HG03439 (cell line): ENCODE measurements around the gene TRIM26.

ENCODE experiments used
- ATAC-seq: cut with Tn5 transposase; IDR thresholded peaks from one replicate; pipeline ENCODE4 v1.9.1; 2021; ENCODE audit warnings: mild to moderate bottlenecking, moderate library complexity; ENCODE audit not compliant: unreplicated experiment

Gene TRIM26

DNA sequence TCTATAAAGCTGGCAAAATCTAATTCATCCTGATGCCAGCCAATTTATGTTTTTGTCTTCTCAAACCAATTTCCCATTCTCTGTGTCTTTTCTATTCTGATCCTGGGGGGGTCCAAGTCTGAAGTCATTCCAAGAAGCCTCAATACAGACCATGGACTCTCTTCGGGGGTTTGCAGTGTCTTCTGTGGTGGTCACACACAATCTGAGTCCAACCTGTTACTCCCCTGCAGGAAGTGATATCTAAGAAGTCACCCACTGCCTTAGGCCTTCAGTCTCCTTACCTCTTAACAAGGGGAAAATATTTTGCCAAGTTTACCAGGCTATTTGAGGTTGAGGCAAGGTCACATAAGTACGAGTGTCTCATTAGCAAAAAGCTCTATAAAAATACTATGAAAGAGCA is 1.9 kb downstream of the TRIM26 start:
- no peak for ATAC-seq

- no peak for ATAC-seq
Observed at GRCh38 chr6:30207619-30208295, 5.4 kb downstream of the TRIM26 start.

DNA sequence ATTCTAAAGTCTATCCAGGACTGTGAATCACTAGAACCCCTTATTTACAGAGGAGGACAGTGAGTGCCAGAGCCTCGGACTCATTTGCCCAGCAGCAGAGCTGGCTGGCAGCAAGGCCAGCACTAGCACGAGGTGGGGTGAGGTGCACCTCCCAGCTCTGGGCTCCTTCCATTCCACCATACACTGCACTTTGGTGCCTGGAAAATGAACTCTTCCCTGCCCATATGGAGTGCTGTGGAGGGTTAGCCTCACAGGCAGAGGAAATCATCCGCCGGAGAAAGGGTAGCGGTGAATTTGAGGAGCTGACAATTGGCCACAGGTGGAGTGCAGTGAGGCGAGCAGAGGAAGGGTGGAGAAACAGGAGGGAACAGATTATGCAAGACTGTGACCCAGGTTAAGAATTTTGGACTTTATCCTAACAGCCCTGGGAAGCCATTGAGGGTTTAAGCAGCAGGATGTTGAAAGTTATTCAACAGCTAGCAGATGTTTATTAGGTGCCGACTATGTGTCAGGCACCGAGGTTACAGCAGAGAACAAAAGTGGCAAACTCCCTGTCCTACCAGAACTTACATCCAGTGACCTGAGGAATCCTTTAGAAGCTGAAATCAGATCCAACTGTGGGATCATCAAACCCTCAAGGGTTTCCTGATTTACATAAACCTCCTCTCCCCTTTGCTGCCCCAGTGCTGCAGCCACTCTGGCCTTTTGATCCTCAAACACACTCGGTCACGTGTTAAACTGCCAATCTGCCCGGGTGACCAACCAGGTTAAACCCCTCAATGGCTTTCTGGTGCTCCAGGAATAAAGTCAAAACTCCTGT is 6.2 kb downstream of the TRIM26 start:
- no peak for ATAC-seq

DNA sequence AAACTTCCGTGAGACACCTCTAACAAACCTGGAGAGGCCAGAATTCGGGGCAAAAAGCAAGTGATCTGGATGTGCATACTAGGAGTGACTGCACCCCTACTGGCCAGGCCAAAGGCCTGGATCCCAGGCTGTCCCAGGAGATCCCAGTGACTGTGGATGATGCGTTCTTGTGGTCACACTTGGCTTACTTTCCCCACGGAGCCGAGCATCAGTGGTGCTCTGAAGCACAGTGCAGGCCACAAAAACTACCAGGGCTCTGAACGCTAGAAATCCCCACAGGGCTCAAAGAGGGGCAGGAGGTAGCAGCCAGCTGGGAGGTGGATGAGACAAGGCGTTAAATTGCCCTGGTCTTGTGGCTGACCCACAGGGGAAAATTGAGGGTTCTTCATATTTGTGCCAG is 7.1 kb downstream of the TRIM26 start:
- no peak for ATAC-seq

DNA sequence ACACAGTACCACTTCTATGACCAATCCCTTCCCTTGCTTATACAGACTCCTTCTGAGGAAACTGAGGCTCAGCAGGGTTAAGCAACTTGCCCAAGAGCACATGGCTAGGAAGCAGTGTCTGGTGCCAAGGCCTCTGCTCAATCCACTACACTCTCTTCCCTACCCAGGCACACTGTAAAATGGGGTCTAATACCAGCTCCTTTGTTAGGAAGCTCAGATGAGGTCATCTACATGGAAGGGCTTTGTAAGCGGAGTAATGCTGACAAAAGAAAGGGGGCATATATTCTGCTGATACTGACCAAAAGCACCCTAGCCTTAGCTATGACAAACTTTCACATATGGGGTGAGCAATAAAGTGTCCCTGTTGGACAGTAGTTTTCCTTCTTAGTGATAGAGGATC is 9.1 kb downstream of the TRIM26 start:
- no peak for ATAC-seq

GRCh38 chr6:30202366-30202765 is 10.8 kb downstream of the TRIM26 start:
- no peak for ATAC-seq

GRCh38 chr6:30200551-30201281 is 12.5 kb downstream of the TRIM26 start:
- peak; percentile 50 for ATAC-seq

DNA sequence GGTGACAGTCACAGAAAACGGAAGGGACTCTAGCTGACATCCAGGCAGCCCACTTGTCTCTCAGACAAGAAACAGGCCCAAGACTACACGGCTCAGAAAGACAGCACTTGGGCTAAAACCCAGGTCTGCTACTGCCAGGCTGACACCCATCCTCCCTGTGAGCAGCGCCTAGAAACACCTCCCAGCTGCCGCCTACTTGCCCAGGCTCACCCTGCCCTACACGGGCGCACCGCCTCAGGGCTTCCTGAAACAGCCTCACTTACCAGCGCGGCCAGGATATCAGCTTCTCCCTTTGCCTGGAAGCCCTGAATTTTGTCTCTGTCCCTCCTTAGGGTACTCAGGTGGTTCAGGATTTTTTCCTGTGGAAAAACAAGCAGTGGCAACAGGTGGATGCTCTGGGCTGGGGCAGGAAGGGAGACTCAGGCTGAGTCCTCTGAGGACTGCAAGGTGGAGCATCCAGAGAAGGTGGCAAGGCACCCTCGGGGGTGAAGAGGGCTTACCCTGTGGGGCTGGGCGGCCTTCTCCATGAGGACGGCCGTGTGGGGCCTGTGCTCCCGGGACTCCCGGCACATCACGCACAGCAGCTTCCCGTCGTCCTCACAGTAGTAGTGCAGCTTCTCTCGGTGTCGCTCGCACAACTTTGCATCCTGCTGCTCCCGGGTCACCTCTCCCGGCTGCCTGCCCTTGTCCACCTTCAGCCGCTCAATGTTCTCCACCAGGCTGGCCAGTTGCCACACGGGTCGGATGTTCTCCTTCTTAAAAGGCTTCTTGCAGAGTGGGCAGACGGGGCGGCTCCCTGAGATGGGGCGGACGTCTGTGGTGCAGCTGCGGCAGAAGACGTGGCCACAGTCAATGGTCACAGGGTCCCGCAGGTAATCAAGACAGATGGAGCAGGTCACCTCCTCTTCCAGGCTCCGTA is 14.8 kb downstream of the TRIM26 start:
- ATAC-seq = no peak

DNA sequence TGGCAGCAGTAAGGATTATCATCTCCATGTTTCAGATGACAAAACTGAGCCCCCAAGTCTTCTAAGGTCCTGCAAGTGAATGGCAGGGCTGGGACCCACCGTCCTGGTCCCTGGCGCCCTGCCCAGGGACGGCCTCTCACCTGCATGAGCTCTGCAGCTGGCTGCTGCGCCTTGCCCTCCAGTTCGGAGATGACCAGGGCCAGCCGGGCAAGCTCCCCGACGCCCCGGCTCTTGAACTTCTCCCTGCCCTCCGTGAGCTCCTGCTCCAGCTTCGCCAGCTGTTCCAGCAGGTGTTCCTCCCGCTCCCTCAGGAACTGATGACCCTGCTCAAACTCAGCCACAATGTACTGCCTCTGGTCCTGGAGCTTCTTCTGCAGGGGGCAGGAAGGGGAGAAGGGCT is 16.8 kb downstream of the TRIM26 start:
- no peak for ATAC-seq

GRCh38 chr6:30195951-30196350 is 17.3 kb downstream of the TRIM26 start:
- ATAC-seq = no peak

- no peak for ATAC-seq
Observed at GRCh38 chr6:30194797-30195690, 18.2 kb downstream of the TRIM26 start.

- no peak for ATAC-seq
Observed at GRCh38 chr6:30192076-30192475, 21.1 kb downstream of the TRIM26 start.

DNA sequence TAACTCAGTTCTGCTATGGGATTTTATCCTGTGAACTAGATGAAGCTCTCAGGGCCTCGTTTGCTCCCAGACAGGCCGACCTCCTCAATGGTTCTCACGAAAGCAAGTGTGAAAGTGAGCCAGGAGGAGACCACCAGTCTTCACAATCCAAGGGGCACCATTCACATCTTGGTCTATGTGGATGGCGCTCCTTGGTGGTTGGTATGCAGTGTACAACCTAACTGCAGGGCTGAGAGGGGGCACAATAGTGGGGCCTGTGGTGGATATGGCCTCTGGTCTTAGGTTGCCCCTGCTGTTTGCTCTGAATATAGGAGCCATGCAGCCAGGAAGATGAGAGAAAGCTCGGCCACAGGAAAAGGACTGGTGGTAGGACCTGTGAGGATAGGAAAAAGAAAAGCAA is 24.7 kb downstream of the TRIM26 start:
- no peak for ATAC-seq

- ATAC-seq = no peak
Observed at GRCh38 chr6:30185846-30186484, 27.2 kb downstream of the TRIM26 start.

DNA sequence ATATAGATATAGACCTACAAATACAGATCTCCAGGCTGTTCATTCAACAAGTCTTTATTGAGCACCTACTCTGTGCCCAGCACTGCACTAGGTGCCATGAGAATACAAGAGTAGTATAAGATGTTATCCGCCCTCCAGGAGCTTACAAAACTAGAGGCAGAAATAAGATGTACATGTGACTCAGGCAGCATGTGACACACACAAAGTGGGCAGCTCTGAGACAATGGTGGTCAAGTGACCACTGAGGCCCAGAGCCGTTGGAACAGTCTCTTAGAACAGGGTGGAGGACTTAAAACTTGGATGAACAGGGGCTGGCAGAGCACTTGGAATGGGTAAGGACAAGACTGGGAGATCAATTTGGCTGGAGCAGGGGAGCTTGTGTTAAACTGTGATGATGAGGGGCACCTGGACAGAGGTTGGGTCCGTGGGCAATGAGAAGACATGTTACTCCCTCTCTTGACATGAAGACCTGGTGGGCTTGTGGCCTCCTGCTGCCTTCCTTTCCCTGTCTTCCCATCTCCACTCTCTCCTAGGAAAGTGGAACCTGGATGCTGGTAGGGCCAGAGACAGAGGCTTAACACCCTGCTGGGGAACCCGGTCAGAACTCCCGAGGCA is 28.7 kb downstream of the TRIM26 start:
- ATAC-seq = no peak

DNA sequence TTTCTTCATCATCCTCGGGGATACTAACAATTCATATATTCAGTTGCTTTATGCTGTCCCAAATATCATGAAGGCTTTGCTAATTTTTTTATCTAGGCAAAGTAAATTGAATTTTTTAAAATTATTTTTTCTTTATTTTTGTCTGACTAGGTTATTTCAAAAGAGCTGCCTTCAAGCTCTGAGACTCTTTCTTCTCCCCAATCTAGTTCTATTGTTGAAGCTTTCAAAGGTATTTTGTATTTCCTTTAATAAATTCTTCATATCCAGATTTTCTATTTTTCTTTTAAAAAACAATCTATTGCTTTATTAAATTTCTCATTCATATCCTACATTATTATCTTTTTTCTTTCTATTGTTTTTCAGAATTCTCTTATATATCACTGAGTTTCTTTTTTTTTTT is 33.1 kb downstream of the TRIM26 start:
- ATAC-seq = no peak

DNA sequence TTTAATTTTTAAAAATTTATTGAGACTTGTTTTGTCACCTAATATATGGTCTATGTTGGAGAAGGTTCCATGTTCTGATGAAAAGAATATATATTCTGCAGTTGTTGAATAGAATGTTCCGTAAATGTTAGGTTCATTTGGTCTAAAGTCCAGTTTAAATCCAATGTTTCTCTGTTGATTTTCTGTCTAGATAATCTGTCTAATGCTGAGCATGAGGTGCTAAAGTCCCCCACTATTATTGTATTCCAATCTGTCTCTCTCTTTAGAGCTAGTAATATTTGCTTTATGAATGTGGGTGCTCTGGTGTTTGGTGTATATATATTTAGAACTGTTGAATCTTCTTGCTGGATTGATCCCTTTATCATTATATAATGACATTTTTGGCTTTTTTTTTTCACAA is 34.4 kb downstream of the TRIM26 start:
- ATAC-seq = no peak

DNA sequence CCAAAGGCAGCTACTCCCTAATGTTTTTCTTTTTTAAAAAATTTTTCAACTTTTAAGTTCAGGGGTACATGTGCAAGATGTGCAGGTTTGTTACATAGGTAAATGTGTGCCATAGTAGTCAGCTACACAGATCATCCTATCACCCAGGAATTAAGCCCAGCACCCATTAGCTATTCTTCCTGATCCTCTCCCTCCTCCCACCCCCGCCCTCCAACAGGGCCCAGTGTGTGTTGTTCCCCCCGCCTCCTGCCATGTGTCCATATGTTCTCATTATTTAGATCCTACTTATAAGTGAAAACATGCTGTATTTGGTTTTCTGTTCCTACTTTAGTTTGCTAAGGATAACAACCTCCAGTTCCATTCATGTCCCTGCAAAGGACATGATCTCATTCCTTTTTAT is 37.4 kb downstream of the TRIM26 start:
- ATAC-seq = no peak

GRCh38 chr6:30172681-30173080 is 40.5 kb downstream of the TRIM26 start:
- ATAC-seq = no peak
